Neural progenitor cell (in vitro differentiated cells): ENCODE data around the gene KLHL41. TPM values are rescaled to one million over a fixed set of nuclear protein-coding genes. Genes with fewer than 3 reads are reported as not detected.

Source experiments
- DNase-seq: peaks from one replicate; pipeline ENCODE4 v3.0.0-alpha.2; 2016; ENCODE audit warnings: low spot score
- H2AFZ ChIP-seq: fragments of 200-600 bp; sonication (generic); replicated peaks from 2 replicates; pipeline ENCODE4 v1.6.1; 2016; ENCODE audit warnings: antibody characterized with exemption
- H3F3A ChIP-seq: fragments of 200-600 bp; sonication (generic); 2 replicates; pipeline ENCODE4 v1.6.1; 2016; ENCODE audit warnings: antibody characterized with exemption, low read depth
- H3K27ac ChIP-seq: fragments of 200-600 bp; sonication (generic); 2 replicates; pipeline ENCODE4 v1.5.1; 2016; ENCODE audit warnings: mild to moderate bottlenecking
- H3K27me3 ChIP-seq: fragments of 200-600 bp; sonication (generic); 2 replicates; pipeline ENCODE4 v1.6.1; 2016; ENCODE audit warnings: mild to moderate bottlenecking, moderate library complexity
- H3K36me3 ChIP-seq: fragments of 200-600 bp; sonication (generic); 2 replicates; pipeline ENCODE4 v1.5.1; 2016
- H3K4me1 ChIP-seq: fragments of 200-600 bp; sonication (generic); 2 replicates; pipeline ENCODE4 v1.6.1; 2016; ENCODE audit warnings: mixed run types
- H3K4me2 ChIP-seq: fragments of 200-600 bp; sonication (generic); 2 replicates; pipeline ENCODE4 v1.6.1; 2016
- H3K4me3 ChIP-seq: fragments of 200-600 bp; sonication (generic); 2 replicates; pipeline ENCODE4 v1.5.1; 2016
- H3K79me2 ChIP-seq: fragments of 200-600 bp; sonication (generic); 2 replicates; pipeline ENCODE4 v1.6.1; 2016; ENCODE audit warnings: low read depth
- H3K9ac ChIP-seq: fragments of 200-600 bp; sonication (generic); 2 replicates; pipeline ENCODE4 v1.6.1; 2016
- H3K9me3 ChIP-seq: fragments of 200-600 bp; sonication (generic); 2 replicates; pipeline ENCODE4 v1.5.1; 2016; ENCODE audit warnings: low read depth
- H4K20me1 ChIP-seq: fragments of 200-600 bp; sonication (generic); 2 replicates; pipeline ENCODE4 v1.6.1; 2016; ENCODE audit warnings: low read depth
- H3K27ac Mint-ChIP-seq: 3 replicates; pipeline ENCODE4 v1.8.0; 2021; ENCODE audit warnings: mixed read lengths
- H3K27me3 Mint-ChIP-seq: 2 replicates; pipeline ENCODE4 v1.8.0; 2022; ENCODE audit warnings: low read depth, mild to moderate bottlenecking, inconsistent platforms, moderate library complexity, mixed read lengths; ENCODE audit not compliant: insufficient read depth
- H3K36me3 Mint-ChIP-seq: 3 replicates; pipeline ENCODE4 v1.8.0; 2021; ENCODE audit warnings: mixed read lengths
- H3K4me1 Mint-ChIP-seq: 3 replicates; pipeline ENCODE4 v1.8.0; 2021; ENCODE audit warnings: mixed read lengths
- H3K4me3 Mint-ChIP-seq: 3 replicates; pipeline ENCODE4 v1.8.0; 2021; ENCODE audit warnings: mild to moderate bottlenecking, moderate library complexity, mixed read lengths
- H3K9me3 Mint-ChIP-seq: 3 replicates; pipeline ENCODE4 v1.8.0; 2020; ENCODE audit warnings: mixed read lengths
- CTCF ChIP-seq: fragments of 200-600 bp; sonication (generic); IDR thresholded peaks from 2 replicates; pipeline ENCODE4 v1.5.1; 2017; ENCODE audit warnings: antibody characterized with exemption, mild to moderate bottlenecking
- EZH2 ChIP-seq: fragments of 200-600 bp; sonication (generic); IDR thresholded peaks from 2 replicates; pipeline ENCODE4 v1.6.1; 2017; ENCODE audit warnings: antibody characterized with exemption, mild to moderate bottlenecking, moderate library complexity
- EZH2phosphoT487 ChIP-seq: fragments of 200-600 bp; sonication (generic); IDR thresholded peaks from 2 replicates; pipeline ENCODE4 v1.6.1; 2017; ENCODE audit warnings: antibody characterized with exemption
- total RNA-seq: library from RNA; depleted of rRNA; stranded (reverse); fragments of >200 nt; gene quantifications from 2 replicates; pipeline ENCODE4 v1.2.3, GENCODE V29; 2015; ENCODE audit warnings: low replicate concordance

KLHL41 gene
- total RNA-seq, 1 donor from 2014 or later: 0.06 TPM

DNA sequence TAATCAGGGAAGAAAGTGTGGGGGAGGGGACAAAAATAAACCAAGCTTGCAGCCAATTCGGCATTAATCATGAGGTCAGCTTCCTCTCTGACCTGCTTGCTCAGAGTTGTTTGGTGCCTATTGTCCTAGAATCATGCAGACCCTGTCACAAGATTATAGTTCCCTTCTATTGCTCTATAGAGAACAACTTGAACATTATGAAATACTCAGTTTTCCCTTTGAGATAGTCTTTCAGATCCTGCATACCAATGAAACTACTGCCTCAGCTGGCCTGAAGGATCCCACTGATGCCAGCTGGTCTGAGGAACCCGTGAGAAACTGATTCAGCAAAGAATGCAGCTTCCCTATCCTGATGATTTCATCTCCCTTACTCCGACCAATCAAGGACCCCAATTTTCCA is 31.2 kb upstream of the KLHL41 start:
- Histone ChIP-seq H2AFZ (no peak overlapping the region), H3K27ac (no peak overlapping the region), H3K9me3 (no peaks in the 10 kb centered on the region), H3F3A (peaks cover 13% of the 10 kb centered on the region), H3K79me2 (no peaks in the 10 kb centered on the region), H3K4me2 (no peak overlapping the region), H3K27me3 (peaks cover 43% of the 10 kb centered on the region), H3K9ac (no peak overlapping the region), H4K20me1 (no peaks in the 10 kb centered on the region), H3K4me3 (no peak overlapping the region), H3K4me1 (no peaks in the 10 kb centered on the region), H3K36me3 (no peaks in the 10 kb centered on the region)
- H3K4me3 Mint-ChIP-seq: peak overlapping the region; percentile 92
- H3K27ac Mint-ChIP-seq: no peak overlapping the region
- H3K9me3 Mint-ChIP-seq: no peaks in the 10 kb centered on the region
- TF ChIP-seq EZH2: no peak
- no peak for TF ChIP-seq CTCF
- no peak for TF ChIP-seq EZH2phosphoT487
- peaks cover 8% of the 10 kb centered on the region for H3K27me3 Mint-ChIP-seq
- H3K4me1 Mint-ChIP-seq: peaks cover 14% of the 10 kb centered on the region
- no peak for DNase-seq
- H3K36me3 Mint-ChIP-seq: peaks cover 2% of the 10 kb centered on the region

- no peak overlapping the region for H3K9ac ChIP-seq
- peaks cover 43% of the 10 kb centered on the region for H3K27me3 ChIP-seq
- Mint-ChIP-seq H3K27me3 (peaks cover 8% of the 10 kb centered on the region), H3K4me1 (peaks cover 14% of the 10 kb centered on the region), H3K36me3 (peaks cover 7% of the 10 kb centered on the region), H3K4me3 (peak overlapping the region; percentile 92), H3K9me3 (no peaks in the 10 kb centered on the region), H3K27ac (no peak overlapping the region)
- no peaks in the 10 kb centered on the region for H4K20me1 ChIP-seq
- TF ChIP-seq EZH2: no peak
- no peak for TF ChIP-seq EZH2phosphoT487
- TF ChIP-seq CTCF: no peak
- H3K79me2 ChIP-seq: no peaks in the 10 kb centered on the region
- peak overlapping the region; percentile 68 for H3K4me3 ChIP-seq
- peaks cover 13% of the 10 kb centered on the region for H3F3A ChIP-seq
- DNase-seq: no peak
- H3K27ac ChIP-seq: no peak overlapping the region
- peak overlapping the region; percentile 75 for H3K4me2 ChIP-seq
- H3K36me3 ChIP-seq: no peaks in the 10 kb centered on the region
- no peaks in the 10 kb centered on the region for H3K4me1 ChIP-seq
- no peaks in the 10 kb centered on the region for H3K9me3 ChIP-seq
- peak overlapping the region; percentile 89 for H2AFZ ChIP-seq
Measured at GRCh38 chr2:169478745-169479256, 30.7 kb upstream of the KLHL41 start.

DNA sequence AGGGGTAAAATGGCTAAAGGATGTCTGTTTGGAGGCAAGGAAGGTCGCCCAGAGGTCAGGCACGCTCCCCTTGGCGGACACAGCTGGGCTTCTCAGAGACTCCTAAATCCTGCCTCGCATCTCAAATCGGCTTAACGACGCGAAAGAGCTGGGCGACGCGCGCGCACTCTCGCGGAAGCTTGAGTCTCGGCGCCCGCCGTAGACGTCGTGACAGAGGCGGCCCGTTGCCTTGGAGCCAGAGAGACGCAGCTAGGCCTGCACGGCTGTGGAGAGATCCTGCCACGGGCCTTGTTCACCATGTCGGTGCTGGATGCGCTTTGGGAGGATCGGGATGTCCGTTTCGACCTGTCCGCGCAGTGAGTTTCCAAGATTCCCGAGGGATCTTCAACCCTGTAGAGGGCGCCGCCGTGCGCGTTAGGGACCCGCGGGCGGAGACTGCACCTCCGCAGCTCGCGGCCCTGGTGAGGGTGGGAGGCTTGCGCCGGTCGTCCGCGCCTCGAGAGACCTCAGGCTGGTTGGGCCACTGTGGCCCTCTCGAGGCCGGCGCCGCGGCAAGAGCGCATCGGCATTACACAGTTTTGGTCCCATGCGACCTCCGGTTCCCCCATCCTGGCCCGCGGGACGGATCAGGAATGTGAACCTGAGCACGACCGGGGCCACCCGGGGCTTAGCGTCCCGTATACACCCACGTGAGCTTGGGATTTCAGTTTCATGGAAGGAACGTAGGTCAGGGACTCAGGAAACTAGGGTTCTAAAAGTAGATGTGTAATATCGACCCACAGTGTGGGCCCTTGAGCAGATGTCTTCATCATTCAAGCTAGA is 30.0 kb upstream of the KLHL41 start, which contains the start of gene BBS5:
TSS of gene BBS5 (plus strand) at position 238 of the 822 bp plus-strand sequence. CDS start at position 298, 60 bp downstream.
- H2AFZ ChIP-seq: peak within 1 kb of the TSS; percentile 89
- H3K27ac Mint-ChIP-seq: no peak within 1 kb of the TSS
- peak; percentile 94 for DNase-seq
- no peaks in the 10 kb centered on the region for H3K9me3 ChIP-seq
- peaks cover 14% of the 10 kb centered on the region for H3K4me1 Mint-ChIP-seq
- no peaks in the 10 kb centered on the region for H3K4me1 ChIP-seq
- H3K4me3 ChIP-seq: peak within 1 kb of the TSS; percentile 68
- no peak within 1 kb of the TSS for H3K27ac ChIP-seq
- H3K79me2 ChIP-seq: no peaks in the 10 kb centered on the region
- H3K27me3 ChIP-seq: peaks cover 43% of the 10 kb centered on the region
- peaks cover 13% of the 10 kb centered on the region for H3F3A ChIP-seq
- no peaks in the 10 kb centered on the region for H3K9me3 Mint-ChIP-seq
- TF ChIP-seq EZH2phosphoT487: peak; percentile 43
- peak; percentile 36 for TF ChIP-seq EZH2
- TF ChIP-seq CTCF: peak; percentile 71
- H3K4me3 Mint-ChIP-seq: peak within 1 kb of the TSS; percentile 92
- peaks cover 8% of the 10 kb centered on the region for H3K36me3 Mint-ChIP-seq
- H3K4me2 ChIP-seq: peak within 1 kb of the TSS; percentile 75
- no peaks in the 10 kb centered on the region for H4K20me1 ChIP-seq
- H3K36me3 ChIP-seq: no peaks in the 10 kb centered on the region
- H3K27me3 Mint-ChIP-seq: peaks cover 8% of the 10 kb centered on the region
- H3K9ac ChIP-seq: peak within 1 kb of the TSS; percentile 20
